ENCODE results near the gene HBB.

The HBB gene

DNA sequence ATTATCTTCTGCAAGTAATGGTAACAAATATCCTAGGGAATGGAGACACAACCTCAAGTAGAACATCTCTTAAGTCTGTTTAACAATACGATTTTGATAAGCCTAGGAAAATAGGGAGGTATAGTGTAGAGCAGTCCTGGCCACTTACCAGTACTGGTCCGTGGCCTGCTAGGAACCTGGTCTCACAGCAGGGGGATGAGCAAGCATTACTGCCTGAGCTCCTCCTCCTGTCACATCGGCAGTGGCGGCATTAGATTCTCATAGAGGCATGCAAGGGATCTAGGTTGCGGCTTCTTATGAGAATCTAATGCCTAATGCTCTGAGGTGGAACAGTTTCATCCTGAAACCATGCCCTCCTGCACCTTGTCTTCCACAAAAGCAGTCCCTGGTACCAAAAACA is 30.8 kb downstream of the HBB start:
- no peak overlapping the region for H3K4me3 ChIP-seq (ENCODE audit: extremely low read depth, insufficient read depth, low read length, poor library complexity, severe bottlenecking)
- 49 to 77% methylated on average over 3 to 5 of the region's 5 CpGs for WGBS, 2 experiments (ENCODE audit: insufficient coverage in 2 of 2)

DNA sequence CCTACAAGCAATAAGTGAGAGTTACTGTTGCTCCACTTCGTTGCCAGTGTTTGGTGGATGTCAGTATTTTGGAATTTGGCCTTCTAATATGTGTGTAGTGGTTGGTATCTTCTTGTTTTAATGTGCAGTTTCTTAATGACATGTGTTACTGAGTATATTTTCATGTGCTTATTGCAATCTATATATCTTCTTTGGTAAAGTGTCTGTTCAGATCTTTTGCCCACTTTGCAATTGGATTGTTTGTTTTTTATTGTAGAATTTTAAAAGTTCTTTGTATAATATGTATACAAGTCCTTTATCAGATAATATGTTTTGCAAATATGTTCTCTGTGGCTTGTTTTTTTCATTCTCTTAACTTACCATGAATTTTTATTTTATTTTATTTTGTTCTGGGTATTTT is 34.1 kb downstream of the HBB start:
- H3K36me3 ChIP-seq (ENCODE audit: control insufficient read depth, insufficient read depth, low read length) = no peaks in the 10 kb centered on the region

More for the DNA sequence above, 30.8 kb downstream of the HBB start:
- no peak overlapping the region for H3K27ac ChIP-seq (ENCODE audit: low read depth, low read length, severe bottlenecking)
- H3K4me1 ChIP-seq (ENCODE audit: control insufficient read depth, insufficient read depth, low read length, poor library complexity, severe bottlenecking) = no peaks in the 10 kb centered on the region
- no peaks in the 10 kb centered on the region for H3K9me3 ChIP-seq (ENCODE audit: control insufficient read depth, low read length)
- no peaks in the 10 kb centered on the region for H3K36me3 ChIP-seq (ENCODE audit: control insufficient read depth, insufficient read depth, low read length)

DNA sequence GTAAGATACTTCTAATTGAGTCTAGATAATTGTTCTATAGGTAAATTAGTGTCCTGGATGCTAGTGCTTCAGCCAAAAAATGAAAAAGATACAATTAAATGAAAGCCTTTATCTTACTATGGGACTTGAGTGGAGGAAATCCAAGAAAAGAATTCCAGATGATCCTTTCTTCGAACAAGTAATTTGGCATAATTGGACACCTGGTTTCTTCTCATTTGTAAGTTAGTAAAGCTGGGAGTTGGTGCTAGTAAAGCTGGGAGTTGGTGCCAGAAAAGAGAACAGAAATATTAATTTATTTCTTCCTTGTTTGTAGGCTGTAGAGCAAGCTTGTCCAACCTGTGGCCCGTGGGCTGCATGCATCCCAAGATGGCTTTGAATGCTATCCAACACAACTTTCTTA is 38.7 kb downstream of the HBB start:
- 86 to 100% methylated on average over 1 of the region's 2 CpGs for WGBS, 2 experiments (ENCODE audit: insufficient coverage in 2 of 2)

More for the DNA sequence above, 34.1 kb downstream of the HBB start:
- Histone ChIP-seq H3K4me1 (ENCODE audit: control insufficient read depth, insufficient read depth, low read length, poor library complexity, severe bottlenecking) (no peaks in the 10 kb centered on the region), H3K4me3 (ENCODE audit: extremely low read depth, insufficient read depth, low read length, poor library complexity, severe bottlenecking) (no peak overlapping the region), H3K9me3 (ENCODE audit: control insufficient read depth, low read length) (peaks cover 5% of the 10 kb centered on the region), H3K27ac (ENCODE audit: low read depth, low read length, severe bottlenecking) (no peak overlapping the region)
- WGBS, 2 experiments (ENCODE audit: insufficient coverage in 2 of 2) = 40% methylated on average over 1 of the region's 1 CpG; no CpG with 5 or more reads in 1 of the 2 experiments

DNA sequence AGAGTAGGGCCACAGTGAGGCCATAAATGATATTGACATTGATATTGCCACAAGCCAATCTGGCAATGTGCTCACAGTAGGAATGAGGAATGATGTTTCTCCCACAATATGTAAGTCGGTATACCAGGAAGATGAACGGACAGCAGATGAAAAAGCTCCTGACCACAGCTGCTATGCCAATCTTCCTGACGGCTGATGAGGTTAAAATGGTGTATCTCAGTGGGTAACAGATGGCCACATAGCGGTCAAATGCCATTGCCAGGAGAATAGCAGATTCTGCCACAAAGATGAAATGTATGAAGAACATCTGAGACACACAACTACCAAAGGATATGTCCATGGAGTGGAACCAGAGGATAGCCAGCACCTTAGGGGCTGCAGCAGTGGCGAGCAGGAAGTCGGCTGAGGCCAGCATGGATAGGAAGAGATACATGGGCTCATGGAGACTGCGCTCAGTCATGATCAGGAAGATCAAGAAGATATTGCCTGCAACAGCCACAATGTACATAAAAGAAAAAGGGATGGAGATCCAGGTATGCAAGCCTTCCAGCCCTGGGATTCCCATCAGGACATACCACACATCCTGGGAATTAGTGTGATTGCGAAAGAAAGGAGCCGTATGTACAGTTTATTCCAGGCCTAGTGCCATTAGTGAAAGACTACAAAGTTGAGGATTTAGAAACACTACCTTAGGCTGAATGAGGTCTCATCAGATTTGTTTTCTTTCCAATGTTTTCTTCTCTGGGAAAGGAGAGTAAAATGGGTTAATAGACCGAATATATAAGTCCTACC is 48.6 kb downstream of the HBB start:
- Histone ChIP-seq H3K4me1 (ENCODE audit: control insufficient read depth, insufficient read depth, low read length, poor library complexity, severe bottlenecking) (no peaks in the 10 kb centered on the region), H3K27ac (ENCODE audit: low read depth, low read length, severe bottlenecking) (no peak overlapping the region), H3K4me3 (ENCODE audit: extremely low read depth, insufficient read depth, low read length, poor library complexity, severe bottlenecking) (no peak overlapping the region), H3K36me3 (ENCODE audit: control insufficient read depth, insufficient read depth, low read length) (no peaks in the 10 kb centered on the region), H3K9me3 (ENCODE audit: control insufficient read depth, low read length) (no peaks in the 10 kb centered on the region)
- 80 to 83% methylated on average over 9 of the region's 10 CpGs for WGBS, 2 experiments (ENCODE audit: insufficient coverage in 2 of 2)

More for the DNA sequence above, 38.7 kb downstream of the HBB start:
- no peak overlapping the region for H3K27ac ChIP-seq (ENCODE audit: low read depth, low read length, severe bottlenecking)
- no peaks in the 10 kb centered on the region for H3K4me1 ChIP-seq (ENCODE audit: control insufficient read depth, insufficient read depth, low read length, poor library complexity, severe bottlenecking)
- peaks cover 5% of the 10 kb centered on the region for H3K9me3 ChIP-seq (ENCODE audit: control insufficient read depth, low read length)
- H3K4me3 ChIP-seq (ENCODE audit: extremely low read depth, insufficient read depth, low read length, poor library complexity, severe bottlenecking) = no peak overlapping the region
- no peaks in the 10 kb centered on the region for H3K36me3 ChIP-seq (ENCODE audit: control insufficient read depth, insufficient read depth, low read length)
